Endothelial cell of umbilical vein (primary cell): Measurements from ENCODE around the gene TOP3B. TPM values are rescaled to one million over a fixed set of nuclear protein-coding genes. Genes with fewer than 3 reads are reported as not detected.
A peak's percentile ranks its signal among the peaks of the same experiment; 100 is the strongest.

Experiments
- BruUV-seq: library from RNA; stranded (reverse); fragments of 400-500 nt; replicated peaks from 2 replicates; lab custom pipeline; 2021; lab: Mats Ljungman, UMichigan
- CTCF ChIA-PET: fragments of 300-600, 350-600 bp; sonication (Branson Sonifier 250); formaldehyde crosslinking; loops from one replicate; lab custom pipeline; 2021; ENCODE audit warnings: antibody characterized with exemption, inconsistent platforms; lab: Charles Lee
- POLR2A ChIA-PET: fragments of 300-600, 350-600 bp; sonication (Branson Sonifier 250); formaldehyde crosslinking; loops from one replicate; lab custom pipeline; 2021; ENCODE audit warnings: antibody characterized with exemption, inconsistent platforms; lab: Charles Lee
- DNase-seq: peaks from one replicate; pipeline ENCODE4 v3.0.0-alpha.2; 2011; ENCODE audit warnings: low read depth, low spot score
- FAIRE-seq: peaks from 2 replicates; lab custom pipeline; 2011; peaks lifted over from hg19 to GRCh38; lab: Jason Lieb, UNC
- H2AFZ ChIP-seq: 2 replicates; pipeline ENCODE4 v1.6.0; 2012; ENCODE audit warnings: low read depth, low read length, control low read depth, inconsistent platforms
- H3K27ac ChIP-seq: 2 replicates; pipeline ENCODE4 v1.5.1; 2011; ENCODE audit warnings: low read depth, mild to moderate bottlenecking, control low read depth, low read length, moderate library complexity; ENCODE audit not compliant: insufficient read depth
- H3K27me3 ChIP-seq, 2 experiments: 2 replicates each; pipeline versions ENCODE4 v1.6.0 to v1.6.1; 2011; ENCODE audit warnings: low read length in 2 of 2, mixed read lengths in 1 of 2; ENCODE audit not compliant: control insufficient read depth in 2 of 2, insufficient read depth in 2 of 2
- H3K36me3 ChIP-seq, 2 experiments: 2 replicates in 1 of 2; 3 replicates in 1 of 2; pipeline ENCODE4 v1.5.1; 2011; ENCODE audit warnings: low read length in 2 of 2, mild to moderate bottlenecking in 1 of 2, moderate library complexity in 1 of 2; ENCODE audit not compliant: control insufficient read depth in 2 of 2, insufficient read depth in 2 of 2; ENCODE audit errors: extremely low read depth in 1 of 2
- H3K4me1 ChIP-seq: 3 replicates; pipeline ENCODE4 v1.5.1; 2011; ENCODE audit warnings: mild to moderate bottlenecking, low read length; ENCODE audit not compliant: control insufficient read depth, insufficient read depth; ENCODE audit errors: extremely low read depth
- H3K4me2 ChIP-seq: 2 replicates; pipeline ENCODE4 v1.6.1; 2011; ENCODE audit warnings: low read length, control low read depth, mixed read lengths; ENCODE audit not compliant: insufficient read depth
- H3K4me3 ChIP-seq, 3 experiments: fragments of 200-600 bp in 1 of 3; sonication (generic), shearing (Covaris generic) in 1 of 3; replicated peaks in 1 of 3; 2 replicates each; pipeline ENCODE4 v1.5.1; 2011 to 2016; ENCODE audit warnings: control low read depth in 3 of 3, low read length in 3 of 3, mild to moderate bottlenecking in 2 of 3, inconsistent platforms in 1 of 3, low read depth in 1 of 3, moderate library complexity in 1 of 3; ENCODE audit not compliant: insufficient read depth in 1 of 3
- H3K79me2 ChIP-seq: 2 replicates; pipeline ENCODE4 v1.6.0; 2012; ENCODE audit warnings: low read length, inconsistent platforms; ENCODE audit not compliant: control insufficient read depth, insufficient read depth
- H3K9ac ChIP-seq: replicated peaks from 2 replicates; pipeline ENCODE3; 2011; ENCODE audit warnings: low read length, control low read depth; ENCODE audit not compliant: insufficient read depth; ENCODE audit errors: extremely low read depth
- H3K9me1 ChIP-seq: replicated peaks from 3 replicates; pipeline ENCODE4 v1.6.0; 2011; ENCODE audit warnings: mild to moderate bottlenecking, low read length; ENCODE audit not compliant: control insufficient read depth, insufficient read depth; ENCODE audit errors: extremely low read depth
- H3K9me3 ChIP-seq: replicated peaks from 2 replicates; pipeline ENCODE4 v1.5.1; 2012; ENCODE audit warnings: low read length, inconsistent platforms; ENCODE audit not compliant: control insufficient read depth, insufficient read depth
- H4K20me1 ChIP-seq: replicated peaks from 2 replicates; pipeline ENCODE3; 2011; ENCODE audit warnings: mild to moderate bottlenecking, low read length; ENCODE audit not compliant: control insufficient read depth, insufficient read depth; ENCODE audit errors: extremely low read depth
- EZH2 ChIP-seq: IDR thresholded peaks from 2 replicates; pipeline ENCODE4 v1.6.1; 2012; ENCODE audit warnings: borderline replicate concordance, low read depth, mild to moderate bottlenecking, moderate library complexity, low read length, inconsistent platforms; ENCODE audit not compliant: severe bottlenecking
- JUN ChIP-seq: IDR thresholded peaks from 2 replicates; pipeline ENCODE4 v1.6.1; 2011; ENCODE audit warnings: borderline replicate concordance, low read depth; ENCODE audit not compliant: insufficient read length, insufficient read depth
- MYC ChIP-seq: IDR thresholded peaks from one replicate; pipeline ENCODE4 v1.6.1; 2011; ENCODE audit warnings: mild to moderate bottlenecking, low read depth, low read length
- POLR2AphosphoS5 ChIP-seq: IDR thresholded peaks from 2 replicates; pipeline ENCODE4 v1.6.1; 2012; ENCODE audit warnings: low read depth, mild to moderate bottlenecking, control low read depth, low read length, moderate library complexity; ENCODE audit not compliant: insufficient read depth
- dilution Hi-C: fragments of 300-500 bp; cut with MboI; formaldehyde crosslinking; loops from one replicate; pipeline ENCODE4 v1.15.0; 2019; ENCODE audit warnings: low sequenced_read_pairs; ENCODE audit not compliant: extremely low pct_ligation_motif_present
- intact Hi-C: fragments of 100-400 bp; cut with micrococcal nuclease; formaldehyde crosslinking; loops from one replicate; pipeline ENCODE4 v1.10.0; 2022
- polyA plus RNA-seq, 4 experiments: library from polyadenylated mRNA; depleted of rRNA in 3 of 4; stranded (reverse) in 3 of 4; unstranded in 1 of 4; fragments of >200 nt; gene quantifications; 2 replicates each; pipeline versions ENCODE4 v1.2.1 to v1.2.3, GENCODE V29; 2011 to 2012; ENCODE audit warnings: missing spikeins in 1 of 4
- total RNA-seq: library from RNA; stranded (reverse); gene quantifications from 2 replicates; pipeline ENCODE4 v1.2.3, GENCODE V29; 2021
- TF ChIP-seq, protein P1 (sequence below): IDR thresholded peaks from 2 replicates; pipeline ENCODE4 v1.6.1; 2011; ENCODE audit not compliant: insufficient read depth, insufficient read length

Gene TOP3B
- total and polyA plus RNA-seq, 2 donors (not counting 3 experiments of a cell fraction or from before 2014, with no cell fraction given) = 25.2 to 56.5 TPM

DNA sequence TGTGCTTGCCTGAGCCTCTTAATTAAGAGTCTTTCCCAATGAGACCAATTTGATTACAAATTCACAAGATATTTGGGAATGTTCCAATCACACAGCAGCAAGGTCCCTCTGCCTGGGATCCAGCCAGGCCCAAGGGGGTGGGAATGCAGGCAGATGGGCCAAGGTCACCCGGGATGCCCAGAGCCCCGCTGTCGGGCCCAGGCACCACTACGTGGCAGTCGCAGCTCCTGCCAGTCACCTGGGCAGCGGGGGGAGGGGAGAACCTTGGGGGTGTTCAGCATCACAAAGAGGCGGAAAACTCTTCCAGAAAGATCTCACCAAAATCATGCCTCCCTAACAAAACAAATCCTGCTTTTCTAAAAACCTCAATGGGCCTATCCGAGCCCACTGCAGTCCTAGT, 60.9 kb downstream of the TOP3B start:
- H3K9me1 ChIP-seq = no peaks in the 10 kb centered on the region
- no peaks in the 10 kb centered on the region for H3K9me3 ChIP-seq
- peaks cover 3% of the 10 kb centered on the region for H4K20me1 ChIP-seq
- no peak for DNase-seq
- no peak overlapping the region for H3K27ac ChIP-seq
- H3K9ac ChIP-seq = no peak overlapping the region
- H3K4me1 ChIP-seq = no peaks in the 10 kb centered on the region
- dilution Hi-C loops = no loop called here
- no peak overlapping the region for H3K4me2 ChIP-seq
- POLR2A ChIA-PET = no interaction called here
- CTCF ChIA-PET = no interaction called here
- no peaks in the 10 kb centered on the region for H3K27me3 ChIP-seq
- H2AFZ ChIP-seq = no peak overlapping the region
- H3K4me3 ChIP-seq = no peak overlapping the region
- TF ChIP-seq MYC (no peak), EZH2 (no peak), JUN (no peak)
- TF ChIP-seq, protein P1, sequence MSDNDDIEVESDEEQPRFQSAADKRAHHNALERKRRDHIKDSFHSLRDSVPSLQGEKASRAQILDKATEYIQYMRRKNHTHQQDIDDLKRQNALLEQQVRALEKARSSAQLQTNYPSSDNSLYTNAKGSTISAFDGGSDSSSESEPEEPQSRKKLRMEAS = no peak
- intact Hi-C loops = no loop called here
- TSS peak; percentile 8 for BruUV-seq
- no peak for FAIRE-seq
- H3K79me2 ChIP-seq = no peaks in the 10 kb centered on the region
- H3K36me3 ChIP-seq = peaks cover 12 to 36% of the 10 kb centered on the region in 2 experiments

DNA sequence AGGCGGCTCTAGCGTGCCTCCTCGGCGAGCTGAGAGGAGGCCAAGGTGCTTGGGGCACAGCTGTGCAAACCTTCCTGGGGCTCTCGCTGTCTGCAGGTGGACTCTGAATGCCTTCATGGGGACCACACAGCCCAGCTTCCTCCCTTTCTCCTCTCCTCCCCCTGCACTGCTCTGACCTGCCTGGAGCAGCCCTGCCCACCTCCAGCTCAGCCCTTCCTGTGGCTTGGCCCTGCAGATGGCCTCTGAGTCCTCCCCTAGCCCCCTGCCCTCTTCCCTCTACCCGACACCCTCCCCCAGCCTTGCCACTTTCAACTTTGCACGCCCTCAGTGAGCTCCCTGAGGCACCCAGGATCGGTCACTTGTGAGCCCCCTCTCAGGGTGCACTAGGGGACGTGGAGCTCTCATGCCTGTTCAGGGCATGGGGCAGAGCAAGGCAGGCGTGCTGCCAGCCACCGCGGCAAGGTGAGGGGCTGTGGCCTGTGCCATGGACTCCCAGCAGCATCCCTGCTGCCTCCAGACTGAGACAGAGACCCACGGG, 61.3 kb downstream of the TOP3B start:
- FAIRE-seq = no peak
- Histone ChIP-seq H3K9me3 (no peaks in the 10 kb centered on the region), H3K27ac (no peak overlapping the region), H4K20me1 (peaks cover 3% of the 10 kb centered on the region), H3K4me1 (no peaks in the 10 kb centered on the region), H3K79me2 (no peaks in the 10 kb centered on the region), H3K9ac (no peak overlapping the region), H3K4me3 (no peak overlapping the region), H3K27me3 (no peaks in the 10 kb centered on the region), H3K9me1 (no peaks in the 10 kb centered on the region), H3K4me2 (no peak overlapping the region), H2AFZ (no peak overlapping the region), H3K36me3 (peaks cover 9 to 33% of the 10 kb centered on the region in 2 experiments)
- no peak for TF ChIP-seq JUN
- peak; percentile 1 for TF ChIP-seq POLR2AphosphoS5
- BruUV-seq = no TSS peak
- ChIA-PET CTCF (no interaction called here), POLR2A (no interaction called here)
- dilution Hi-C loops = no loop called here
- DNase-seq = no peak
- intact Hi-C loops = no loop called here
